Coronary artery (tissue), 2 donors: ENCODE results near the gene KRTAP1-5.
"Not testable (repeated sequence)": the region's sequence is repeated elsewhere in the genome, so short reads cannot be mapped to it uniquely, and the experiment has no call there.

ENCODE experiments used
- DNase-seq: peaks from one replicate; pipeline ENCODE4 v3.0.0-alpha.2; 2017; ENCODE audit warnings: low spot score
- H3K27ac ChIP-seq, 2 donors: fragments of 200-600 bp; sonication (generic); one replicate each; pipeline ENCODE4 v1.5.1; 2016 to 2019
- H3K4me3 ChIP-seq: fragments of 200-600 bp; sonication (generic); 2 replicates; pipeline ENCODE4 v1.5.1; 2016; ENCODE audit warnings: mild to moderate bottlenecking, moderate library complexity
- TF ChIP-seq, protein P1 (sequence below): fragments of 200-600 bp; sonication (generic); IDR thresholded peaks from one replicate; pipeline ENCODE4 v1.5.1; 2019; ENCODE audit warnings: antibody characterized with exemption

Gene KRTAP1-5

GRCh38 chr17:41042953-41043352 lies 15.9 kb upstream of the KRTAP1-5 start:
- DNase-seq, result no peak
- Histone ChIP-seq H3K27ac (no peak overlapping the region), H3K4me3 (no peak overlapping the region)
- TF ChIP-seq, protein P1, sequence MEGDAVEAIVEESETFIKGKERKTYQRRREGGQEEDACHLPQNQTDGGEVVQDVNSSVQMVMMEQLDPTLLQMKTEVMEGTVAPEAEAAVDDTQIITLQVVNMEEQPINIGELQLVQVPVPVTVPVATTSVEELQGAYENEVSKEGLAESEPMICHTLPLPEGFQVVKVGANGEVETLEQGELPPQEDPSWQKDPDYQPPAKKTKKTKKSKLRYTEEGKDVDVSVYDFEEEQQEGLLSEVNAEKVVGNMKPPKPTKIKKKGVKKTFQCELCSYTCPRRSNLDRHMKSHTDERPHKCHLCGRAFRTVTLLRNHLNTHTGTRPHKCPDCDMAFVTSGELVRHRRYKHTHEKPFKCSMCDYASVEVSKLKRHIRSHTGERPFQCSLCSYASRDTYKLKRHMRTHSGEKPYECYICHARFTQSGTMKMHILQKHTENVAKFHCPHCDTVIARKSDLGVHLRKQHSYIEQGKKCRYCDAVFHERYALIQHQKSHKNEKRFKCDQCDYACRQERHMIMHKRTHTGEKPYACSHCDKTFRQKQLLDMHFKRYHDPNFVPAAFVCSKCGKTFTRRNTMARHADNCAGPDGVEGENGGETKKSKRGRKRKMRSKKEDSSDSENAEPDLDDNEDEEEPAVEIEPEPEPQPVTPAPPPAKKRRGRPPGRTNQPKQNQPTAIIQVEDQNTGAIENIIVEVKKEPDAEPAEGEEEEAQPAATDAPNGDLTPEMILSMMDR, result no peak

- not testable (repeated sequence) for DNase-seq, H3K27ac ChIP-seq, H3K4me3 ChIP-seq
These were observed 14.0 kb upstream of the KRTAP1-5 start, which contains the start of gene KRTAP1-1 for GRCh38 chr17:41040783-41041571. Gene KRTAP1-1 (minus strand): TSS chr17:41041450. CDS start chr17:41041397, 53 bp downstream.

DNA sequence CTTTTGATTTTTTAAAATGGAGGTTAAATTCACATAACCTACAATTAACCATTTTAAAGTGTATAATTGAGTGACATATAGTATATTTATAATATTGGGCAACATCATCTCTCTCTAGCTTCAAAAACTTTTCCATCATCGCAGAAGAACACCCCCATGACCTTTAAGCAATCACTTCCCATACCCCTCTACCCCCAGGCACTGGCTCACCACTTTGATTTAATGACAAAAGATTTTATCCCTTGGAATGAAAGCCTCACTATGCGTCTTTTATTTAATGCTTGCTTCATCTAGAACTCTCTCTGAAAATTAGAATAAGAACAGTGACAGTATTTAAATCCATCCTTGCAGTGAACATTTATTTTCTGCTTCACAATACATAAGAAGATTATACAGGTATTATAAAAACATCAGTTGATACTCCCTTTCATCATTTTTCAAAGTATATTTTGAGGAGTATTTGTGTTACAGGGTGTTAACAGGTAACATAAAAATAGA lies 10.9 kb upstream of the KRTAP1-5 start:
- Histone ChIP-seq H3K27ac (no peak overlapping the region), H3K4me3 (no peak overlapping the region)
- DNase-seq, result no peak
- TF ChIP-seq, protein P1, result no peak

GRCh38 chr17:41034346-41034935 lies 7.4 kb upstream of the KRTAP1-5 start, which contains the start of gene KRTAP1-3:
Gene KRTAP1-3 (minus strand): TSS chr17:41034874. CDS start chr17:41034821, 53 bp downstream.
- DNase-seq, result not testable (repeated sequence)

GRCh38 chr17:41029633-41030245 lies 2.7 kb upstream of the KRTAP1-5 start, which contains the start of gene KRTAP1-4:
Gene KRTAP1-4 (minus strand): TSS chr17:41030195. CDS start chr17:41030078, 117 bp downstream.
- no peak within 1 kb of the TSS for H3K27ac ChIP-seq
- DNase-seq, result no peak
- H3K4me3 ChIP-seq, result no peak within 1 kb of the TSS
- TF ChIP-seq, protein P1, result no peak

More at GRCh38 chr17:41034346-41034935, 7.4 kb upstream of the KRTAP1-5 start, which contains the start of gene KRTAP1-3:
- H3K27ac ChIP-seq, H3K4me3 ChIP-seq: not testable (repeated sequence)

- TF ChIP-seq, protein P1, result no peak
- DNase-seq, result no peak
- Histone ChIP-seq H3K27ac (no peak overlapping the region), H3K4me3 (no peak overlapping the region)
These were observed 2.3 kb downstream of the KRTAP1-5 start for GRCh38 chr17:41024697-41025096.

DNA sequence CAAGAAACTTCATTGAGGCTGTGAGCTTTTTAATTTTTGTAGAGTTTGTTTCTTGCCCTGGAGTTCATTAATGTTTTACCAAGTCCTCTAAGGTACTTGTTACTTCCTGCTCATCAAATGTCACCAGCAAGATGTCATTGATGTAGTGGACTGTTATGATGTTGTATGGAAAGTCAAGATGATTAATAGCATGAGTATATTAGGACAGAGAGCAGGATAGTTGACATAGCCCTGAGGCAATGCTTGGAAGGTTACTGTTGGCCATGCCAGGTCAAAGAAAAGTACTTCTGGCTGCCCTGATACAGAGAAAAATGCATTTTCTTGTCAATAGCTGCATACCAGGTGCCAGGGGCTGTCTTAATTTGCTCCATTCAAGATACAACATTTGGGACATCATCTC lies 6.7 kb downstream of the KRTAP1-5 start:
- TF ChIP-seq, protein P1, result no peak
- no peak overlapping the region for H3K27ac ChIP-seq
- DNase-seq, result no peak
- no peak overlapping the region for H3K4me3 ChIP-seq
